IgD-negative memory B cell (primary cell): ENCODE measurements around the gene STK35. TPM values are rescaled to one million over a fixed set of nuclear protein-coding genes. Genes with fewer than 3 reads are reported as not detected.
A peak's percentile ranks its signal among the peaks of the same experiment; 100 is the strongest.

ENCODE experiments used
- H3K27ac Mint-ChIP-seq, 3 donors: one replicate each; pipeline ENCODE4 v1.8.0; 2020 to 2022; ENCODE audit warnings: mild to moderate bottlenecking in 3 of 3, mixed read lengths in 3 of 3, moderate library complexity in 1 of 3
- H3K27me3 Mint-ChIP-seq: one replicate; pipeline ENCODE4 v1.8.0; 2021; ENCODE audit warnings: mixed read lengths
- H3K36me3 Mint-ChIP-seq: one replicate; pipeline ENCODE4 v1.8.0; 2020; ENCODE audit warnings: mild to moderate bottlenecking, mixed read lengths
- H3K4me1 Mint-ChIP-seq, 3 donors: one replicate each; pipeline ENCODE4 v1.8.0; 2020 to 2022; ENCODE audit warnings: mixed read lengths in 3 of 3, mild to moderate bottlenecking in 1 of 3
- H3K4me3 Mint-ChIP-seq, 4 donors: one replicate each; pipeline ENCODE4 v1.8.0; 2020 to 2022; ENCODE audit warnings: mild to moderate bottlenecking in 4 of 4, mixed read lengths in 4 of 4, moderate library complexity in 3 of 4
- H3K9me3 Mint-ChIP-seq, 3 donors: one replicate each; pipeline ENCODE4 v1.8.0; 2020 to 2021; ENCODE audit warnings: mixed read lengths in 3 of 3, mild to moderate bottlenecking in 1 of 3
- polyA plus RNA-seq: library from polyadenylated mRNA; unstranded; fragments of 300-500 nt; fragmentation: Illumina TruSeq; gene quantifications from one replicate; pipeline ENCODE4 v1.2.3, GENCODE V29; 2021

STK35 gene
- polyA plus RNA-seq, 1 donor from 2014 or later, result 5.0 TPM

DNA sequence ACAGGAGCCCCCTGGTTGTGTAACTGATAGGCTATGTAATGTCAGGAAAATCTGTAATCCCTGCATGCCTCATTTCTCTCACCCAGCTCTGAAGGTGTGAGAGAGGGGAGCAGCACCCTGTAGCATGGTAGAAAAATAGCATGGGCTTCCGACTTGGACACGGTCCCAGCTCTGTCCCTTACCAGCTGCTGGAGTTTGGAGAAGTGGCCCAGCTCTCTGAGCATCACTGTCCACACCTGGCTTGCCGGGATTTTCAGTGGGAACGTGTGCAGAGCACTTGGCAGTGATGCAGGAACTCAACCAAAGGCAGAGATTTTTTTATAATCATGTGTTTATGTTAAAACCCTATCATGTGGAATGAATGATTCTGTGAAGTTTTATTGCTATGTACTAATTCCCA lies 34.6 kb downstream of the STK35 start:
- Mint-ChIP-seq H3K9me3 (no peaks in the 10 kb centered on the region), H3K36me3 (peaks cover 2% of the 10 kb centered on the region), H3K4me1 (peaks cover 16 to 22% (median 16%) of the 10 kb centered on the region in 3 donors), H3K27ac (peak overlapping the region in 1 of 3 donors; percentile 76), H3K27me3 (no peaks in the 10 kb centered on the region), H3K4me3 (no peak overlapping the region)

DNA sequence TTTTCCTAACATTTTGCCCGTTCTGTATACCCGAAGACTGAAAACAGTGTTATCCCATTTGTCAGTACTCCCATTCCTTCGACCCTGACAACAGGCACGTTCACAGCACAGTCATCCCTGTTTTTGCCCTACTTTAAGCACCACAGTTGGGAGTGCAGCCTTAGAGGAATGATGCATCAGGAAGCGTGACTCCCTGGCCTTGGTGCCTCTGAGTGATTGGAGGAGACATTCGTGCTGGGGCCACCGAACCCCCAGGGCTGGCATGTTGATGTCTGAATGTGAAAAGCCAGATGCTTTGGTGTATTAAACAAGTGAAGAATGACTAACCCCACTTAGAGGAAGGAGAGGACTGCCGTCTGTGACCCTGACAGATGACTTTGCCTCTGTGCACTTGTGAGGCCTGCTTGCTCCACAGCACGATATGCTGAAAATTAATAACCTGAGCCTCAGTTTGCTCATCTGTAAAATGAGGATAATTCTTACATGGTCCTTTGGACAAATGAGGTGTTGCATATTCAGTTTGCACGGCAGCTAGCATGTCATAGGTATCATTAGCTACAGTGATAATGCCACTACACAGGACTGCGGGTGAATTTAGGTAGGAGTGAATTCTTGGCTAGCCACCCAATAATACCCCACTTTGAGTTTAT lies 36.0 kb downstream of the STK35 start:
- Mint-ChIP-seq H3K4me1 (peaks cover 10 to 16% (median 11%) of the 10 kb centered on the region in 3 donors), H3K4me3 (no peak overlapping the region)

DNA sequence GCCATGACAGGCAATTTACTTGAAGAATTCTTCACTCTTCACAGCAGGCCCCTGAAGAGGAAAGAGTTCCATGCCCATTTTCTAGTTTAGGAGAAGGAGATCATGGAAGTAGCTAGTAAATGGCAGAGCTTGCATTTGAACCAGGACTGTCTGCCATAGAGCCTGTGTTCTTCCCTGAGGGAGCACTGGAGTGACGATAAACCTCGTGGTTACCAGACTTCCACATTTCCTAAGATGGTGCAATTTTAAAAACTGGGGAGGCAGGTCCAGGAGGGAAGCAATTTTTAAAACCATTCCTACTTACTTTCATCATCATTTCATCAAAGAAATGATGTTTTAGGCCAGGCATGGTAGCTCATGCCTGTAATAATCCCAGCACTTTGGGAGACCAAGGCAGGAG lies 36.8 kb downstream of the STK35 start:
- Mint-ChIP-seq H3K4me1 (peaks cover 5 to 9% (median 6%) of the 10 kb centered on the region in 3 donors), H3K27me3 (no peaks in the 10 kb centered on the region), H3K27ac (no peak overlapping the region), H3K9me3 (no peaks in the 10 kb centered on the region), H3K4me3 (no peak overlapping the region), H3K36me3 (peaks cover 2% of the 10 kb centered on the region)

More for the DNA sequence above, 36.0 kb downstream of the STK35 start:
- H3K27ac Mint-ChIP-seq, result peak overlapping the region in 1 of 3 donors; percentile 11
- H3K9me3 Mint-ChIP-seq, result no peaks in the 10 kb centered on the region
- peaks cover 2% of the 10 kb centered on the region for H3K36me3 Mint-ChIP-seq
- H3K27me3 Mint-ChIP-seq, result no peaks in the 10 kb centered on the region

GRCh38 chr20:2139250-2139649 lies 37.6 kb downstream of the STK35 start:
- Mint-ChIP-seq H3K36me3 (peaks cover 2% of the 10 kb centered on the region), H3K4me3 (no peak overlapping the region), H3K4me1 (peaks cover 5 to 9% (median 6%) of the 10 kb centered on the region in 3 donors), H3K27me3 (no peaks in the 10 kb centered on the region), H3K9me3 (no peaks in the 10 kb centered on the region), H3K27ac (no peak overlapping the region)

DNA sequence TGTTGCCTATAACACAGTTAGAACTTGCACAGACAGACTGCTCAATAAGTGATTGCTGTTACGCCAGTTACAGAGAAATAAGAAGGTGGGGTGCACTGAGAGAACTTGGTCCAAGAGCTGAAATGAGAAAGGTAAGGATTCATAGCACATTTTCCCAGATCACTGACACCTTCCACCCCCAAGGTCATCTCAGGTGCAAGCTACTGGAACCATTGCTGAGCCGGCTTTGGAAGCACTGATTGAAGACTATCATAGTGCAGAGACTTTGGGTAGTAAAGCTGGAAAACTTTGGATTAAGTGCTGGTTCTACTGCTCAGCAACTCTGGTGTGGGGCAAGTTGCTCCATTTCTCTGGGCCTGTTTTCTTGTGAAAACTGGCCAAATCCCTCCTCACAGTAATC lies 38.1 kb downstream of the STK35 start:
- peaks cover 5 to 9% (median 6%) of the 10 kb centered on the region in 3 donors for H3K4me1 Mint-ChIP-seq

GRCh38 chr20:2140561-2140960 lies 38.9 kb downstream of the STK35 start:
- Mint-ChIP-seq H3K4me1 (peaks cover 5 to 9% (median 6%) of the 10 kb centered on the region in 3 donors), H3K27ac (no peak overlapping the region)

More for the DNA sequence above, 38.1 kb downstream of the STK35 start:
- Mint-ChIP-seq H3K9me3 (no peaks in the 10 kb centered on the region), H3K27me3 (no peaks in the 10 kb centered on the region), H3K4me3 (no peak overlapping the region), H3K27ac (no peak overlapping the region), H3K36me3 (peaks cover 2% of the 10 kb centered on the region)

DNA sequence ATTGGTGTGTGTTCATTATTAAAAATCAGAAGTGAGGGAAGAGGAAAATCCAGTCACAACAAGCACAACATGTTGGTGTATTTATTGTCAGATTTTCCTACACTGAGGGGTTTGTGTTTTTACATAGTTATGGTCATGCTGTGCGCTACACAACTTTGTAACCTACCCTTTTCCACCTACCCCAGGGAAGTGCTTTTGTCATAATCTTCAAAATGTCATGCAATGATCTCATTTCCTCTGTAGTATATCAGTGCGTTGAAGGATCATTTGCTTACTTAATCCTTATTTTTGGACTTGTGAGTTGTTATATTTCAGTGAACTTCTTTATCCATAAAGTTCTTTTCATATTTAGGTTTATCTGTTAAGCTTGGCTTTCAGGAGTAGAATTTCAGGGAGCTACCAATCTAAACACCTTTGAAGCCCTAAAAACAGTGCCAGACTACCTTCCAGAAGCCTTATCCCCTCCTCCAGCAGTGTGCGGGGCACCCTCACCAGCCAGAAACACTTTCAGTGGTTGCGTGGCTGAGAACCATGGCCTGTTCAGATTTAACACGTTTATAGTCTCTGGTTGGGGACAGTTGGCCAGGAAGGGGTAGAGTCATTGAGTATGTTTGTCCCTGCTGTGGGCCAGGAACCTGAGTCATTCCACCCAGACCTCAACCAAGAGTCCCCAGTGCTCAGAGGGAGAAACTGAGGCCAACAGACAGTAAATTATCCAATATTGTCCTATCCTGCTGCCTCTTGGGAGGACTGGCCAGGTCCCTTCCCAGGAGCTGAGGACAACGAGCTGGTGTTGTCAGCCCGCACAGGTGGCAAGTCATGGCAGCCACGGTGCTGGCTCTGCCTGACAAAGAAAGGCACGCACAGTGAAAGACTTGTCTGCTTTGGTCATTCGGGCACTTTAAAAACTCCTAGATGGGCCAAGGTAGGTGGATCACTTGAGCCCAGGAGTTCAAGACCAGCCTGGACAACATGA lies 40.3 kb downstream of the STK35 start:
- H3K4me1 Mint-ChIP-seq, result peaks cover 1 to 9% (median 5%) of the 10 kb centered on the region in 3 donors
- no peak overlapping the region for H3K4me3 Mint-ChIP-seq
- no peaks in the 10 kb centered on the region for H3K27me3 Mint-ChIP-seq
- H3K36me3 Mint-ChIP-seq, result peaks cover 4% of the 10 kb centered on the region
- H3K9me3 Mint-ChIP-seq, result no peaks in the 10 kb centered on the region
- H3K27ac Mint-ChIP-seq, result no peak overlapping the region

More at GRCh38 chr20:2140561-2140960, 38.9 kb downstream of the STK35 start:
- H3K27me3 Mint-ChIP-seq, result no peaks in the 10 kb centered on the region
- H3K36me3 Mint-ChIP-seq, result peaks cover 2% of the 10 kb centered on the region
- H3K4me3 Mint-ChIP-seq, result no peak overlapping the region
- H3K9me3 Mint-ChIP-seq, result no peaks in the 10 kb centered on the region

DNA sequence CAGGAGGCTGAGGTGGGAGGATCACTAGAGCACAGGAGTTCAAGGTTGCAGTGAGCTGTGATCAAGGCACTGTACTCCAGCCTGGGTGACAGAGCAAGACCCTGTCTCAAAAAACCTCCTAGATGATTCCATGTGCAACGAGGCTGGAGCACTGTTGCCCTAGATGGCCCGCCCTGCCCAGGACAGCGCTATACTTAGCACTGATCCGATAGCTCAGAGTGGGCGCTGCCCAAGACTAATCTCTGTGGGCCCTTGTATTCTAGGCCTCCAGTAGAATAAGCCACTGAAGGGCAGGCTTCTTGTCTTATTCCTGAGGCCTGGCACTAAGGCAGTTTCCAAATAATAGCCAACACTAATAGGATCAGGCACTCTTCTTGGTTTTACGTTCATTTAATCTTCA lies 41.0 kb downstream of the STK35 start:
- no peaks in the 10 kb centered on the region for H3K27me3 Mint-ChIP-seq
- peaks cover 4% of the 10 kb centered on the region for H3K36me3 Mint-ChIP-seq
- no peak overlapping the region for H3K27ac Mint-ChIP-seq
- H3K4me3 Mint-ChIP-seq, result no peak overlapping the region
- H3K9me3 Mint-ChIP-seq, result no peaks in the 10 kb centered on the region
- peaks cover 0 to 9% (median 6%) of the 10 kb centered on the region in 3 donors for H3K4me1 Mint-ChIP-seq

- Mint-ChIP-seq H3K27ac (no peak overlapping the region), H3K36me3 (peaks cover 4% of the 10 kb centered on the region), H3K27me3 (no peaks in the 10 kb centered on the region), H3K4me3 (no peak overlapping the region), H3K9me3 (no peaks in the 10 kb centered on the region), H3K4me1 (peaks cover 0 to 10% (median 9%) of the 10 kb centered on the region in 3 donors)
Observed at GRCh38 chr20:2143594-2143993, 42.0 kb downstream of the STK35 start.

- Mint-ChIP-seq H3K9me3 (no peaks in the 10 kb centered on the region), H3K4me1 (peaks cover 0 to 7% (median 4%) of the 10 kb centered on the region in 3 donors), H3K27ac (peak overlapping the region in 1 of 3 donors; percentile 8), H3K27me3 (no peaks in the 10 kb centered on the region), H3K36me3 (peaks cover 5% of the 10 kb centered on the region), H3K4me3 (no peak overlapping the region)
Observed at GRCh38 chr20:2144850-2145249, 43.2 kb downstream of the STK35 start.

- peak overlapping the region in 1 of 3 donors; percentile 8 for H3K27ac Mint-ChIP-seq
- no peaks in the 10 kb centered on the region for H3K9me3 Mint-ChIP-seq
- no peaks in the 10 kb centered on the region for H3K27me3 Mint-ChIP-seq
- no peak overlapping the region for H3K4me3 Mint-ChIP-seq
- peaks cover 0 to 7% (median 4%) of the 10 kb centered on the region in 3 donors for H3K4me1 Mint-ChIP-seq
- H3K36me3 Mint-ChIP-seq, result peaks cover 9% of the 10 kb centered on the region
Observed at GRCh38 chr20:2145376-2145775, 43.7 kb downstream of the STK35 start.

- Mint-ChIP-seq H3K4me3 (no peak overlapping the region), H3K4me1 (peaks cover 0 to 7% (median 0%) of the 10 kb centered on the region in 3 donors), H3K27me3 (no peaks in the 10 kb centered on the region), H3K36me3 (peaks cover 9% of the 10 kb centered on the region), H3K9me3 (no peaks in the 10 kb centered on the region), H3K27ac (peak overlapping the region in 1 of 3 donors; percentile 86)
Observed at GRCh38 chr20:2146080-2146867, 44.6 kb downstream of the STK35 start.

DNA sequence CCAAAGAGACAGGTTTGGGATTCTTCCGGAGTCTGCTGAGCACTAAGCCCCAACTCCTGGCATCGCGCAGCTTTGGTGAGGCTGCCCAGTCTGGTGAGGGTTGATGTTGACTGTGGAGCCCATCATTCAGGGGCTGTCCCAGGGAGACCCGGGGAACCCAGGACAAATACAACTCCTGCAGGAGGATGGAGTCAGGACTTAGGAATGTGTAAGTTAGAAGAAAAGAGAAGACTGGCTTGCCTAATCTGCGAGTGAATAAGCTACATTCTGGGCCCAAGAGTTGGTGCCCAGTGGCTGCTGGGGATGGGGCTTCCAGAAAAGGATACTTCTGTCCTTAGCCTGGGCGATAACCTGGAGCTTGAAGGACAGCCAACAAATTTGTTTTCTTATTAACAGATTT lies 47.9 kb downstream of the STK35 start:
- Mint-ChIP-seq H3K4me1 (peaks cover 0 to 7% (median 0%) of the 10 kb centered on the region in 3 donors), H3K4me3 (no peak overlapping the region), H3K27ac (peak overlapping the region in 2 of 3 donors; percentile 35 to 41), H3K36me3 (peaks cover 9% of the 10 kb centered on the region), H3K27me3 (no peaks in the 10 kb centered on the region), H3K9me3 (no peaks in the 10 kb centered on the region)

GRCh38 chr20:2150660-2151059 lies 49.0 kb downstream of the STK35 start:
- Mint-ChIP-seq H3K27me3 (no peaks in the 10 kb centered on the region), H3K27ac (no peak overlapping the region), H3K4me1 (peaks cover 0 to 7% (median 0%) of the 10 kb centered on the region in 3 donors), H3K9me3 (no peaks in the 10 kb centered on the region), H3K36me3 (peaks cover 11% of the 10 kb centered on the region), H3K4me3 (no peak overlapping the region)
